ENCODE measurements around the gene CDC42BPA. TPM values are rescaled to one million over a fixed set of nuclear protein-coding genes. Genes with fewer than 3 reads are reported as not detected.
A peak's percentile ranks its signal among the peaks of the same experiment; 100 is the strongest.

Gene CDC42BPA
- total RNA-seq, 2 experiments from 2014 or later, result 3.6 to 3.8 TPM

GRCh38 chr1:226986496-226987178 lies 331.7 kb downstream of the CDC42BPA start:
- Mint-ChIP-seq H3K27me3 (no peaks in the 10 kb centered on the region), H3K4me1 (peaks cover 24% of the 10 kb centered on the region), H3K27ac (no peak overlapping the region), H3K9me3 (no peaks in the 10 kb centered on the region), H3K4me3 (no peak overlapping the region), H3K36me3 (ENCODE audit: low read depth) (peaks cover 4% of the 10 kb centered on the region)
- ChIA-PET CTCF (interaction anchor here (1.5 kb wide), 1 partner anchor 41 kb away, joined by 3 read pairs; no protein-coding TSS in a partner anchor), POLR2A (no interaction called here)
- no peak for DNase-seq

DNA sequence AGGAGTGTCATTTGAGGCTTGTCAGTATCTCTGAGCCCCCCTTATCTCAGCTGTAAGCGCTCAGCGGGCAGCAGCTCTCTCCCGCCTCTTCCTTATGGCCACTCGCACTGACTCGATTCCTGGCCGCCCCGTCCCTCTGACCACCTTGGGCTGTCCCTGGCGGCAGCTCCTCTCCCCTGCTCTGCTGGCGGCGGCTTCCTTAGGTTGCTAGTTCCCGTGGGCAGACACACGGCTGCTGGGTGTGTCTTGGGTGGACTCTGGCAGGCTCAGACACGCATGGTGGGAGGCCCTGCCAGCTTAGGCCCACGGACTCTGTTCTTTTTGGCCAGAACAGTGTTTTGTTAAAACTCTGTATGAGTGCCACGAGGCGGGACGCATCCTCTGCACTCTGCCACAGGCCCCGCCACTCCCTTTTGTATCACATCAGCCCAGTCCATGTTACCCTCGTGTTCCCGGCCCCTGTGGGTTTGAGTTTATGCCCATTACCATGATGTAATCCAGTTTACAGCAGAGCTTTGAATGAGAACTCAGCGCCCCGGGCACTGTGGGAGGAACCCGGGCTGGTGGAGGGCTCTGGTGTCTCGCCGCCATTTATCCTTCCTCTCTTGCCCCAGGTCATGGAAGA lies 332.3 kb downstream of the CDC42BPA start:
- Mint-ChIP-seq H3K4me1 (peaks cover 24% of the 10 kb centered on the region), H3K27ac (no peak overlapping the region), H3K27me3 (no peaks in the 10 kb centered on the region), H3K36me3 (ENCODE audit: low read depth) (peaks cover 4% of the 10 kb centered on the region), H3K4me3 (no peak overlapping the region), H3K9me3 (no peaks in the 10 kb centered on the region)
- DNase-seq, result no peak
- POLR2A ChIA-PET, result no interaction called here
- CTCF ChIA-PET, result no interaction called here

DNA sequence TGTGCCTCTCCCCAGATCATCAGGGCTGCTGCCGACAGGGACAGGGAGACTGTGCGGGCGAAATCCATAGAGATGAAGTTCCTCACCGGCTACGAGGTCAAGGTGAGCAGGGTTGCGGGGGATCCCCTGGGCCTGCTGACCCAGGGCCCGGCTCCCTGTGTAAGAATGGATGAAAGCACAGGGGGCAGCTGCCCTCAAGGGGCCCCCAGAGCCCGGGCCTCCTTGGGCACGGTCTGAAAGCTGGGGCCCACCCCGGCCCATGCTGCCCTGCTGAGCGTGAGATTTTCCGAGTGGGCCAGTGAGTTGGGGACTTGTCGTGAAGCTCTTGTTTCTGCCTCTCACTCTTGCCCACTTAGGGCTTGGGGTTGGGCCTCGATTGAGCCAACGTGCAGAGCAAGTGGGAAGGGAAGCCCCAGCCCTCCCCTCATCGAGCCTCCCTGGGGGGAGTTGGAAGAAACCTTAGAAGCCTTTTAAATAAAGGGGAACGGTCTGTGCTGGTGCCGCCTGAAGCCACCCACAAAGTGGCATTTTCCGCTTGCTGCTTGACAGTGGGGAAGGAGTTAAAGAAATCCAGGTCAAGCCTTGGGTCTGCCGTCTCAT lies 333.0 kb downstream of the CDC42BPA start:
- DNase-seq, result no peak
- Mint-ChIP-seq H3K9me3 (no peaks in the 10 kb centered on the region), H3K36me3 (ENCODE audit: low read depth) (peaks cover 4% of the 10 kb centered on the region), H3K27me3 (no peaks in the 10 kb centered on the region), H3K4me1 (peaks cover 19% of the 10 kb centered on the region), H3K4me3 (no peak overlapping the region), H3K27ac (no peak overlapping the region)
- CTCF ChIA-PET, result no interaction called here
- POLR2A ChIA-PET, result no interaction called here

DNA sequence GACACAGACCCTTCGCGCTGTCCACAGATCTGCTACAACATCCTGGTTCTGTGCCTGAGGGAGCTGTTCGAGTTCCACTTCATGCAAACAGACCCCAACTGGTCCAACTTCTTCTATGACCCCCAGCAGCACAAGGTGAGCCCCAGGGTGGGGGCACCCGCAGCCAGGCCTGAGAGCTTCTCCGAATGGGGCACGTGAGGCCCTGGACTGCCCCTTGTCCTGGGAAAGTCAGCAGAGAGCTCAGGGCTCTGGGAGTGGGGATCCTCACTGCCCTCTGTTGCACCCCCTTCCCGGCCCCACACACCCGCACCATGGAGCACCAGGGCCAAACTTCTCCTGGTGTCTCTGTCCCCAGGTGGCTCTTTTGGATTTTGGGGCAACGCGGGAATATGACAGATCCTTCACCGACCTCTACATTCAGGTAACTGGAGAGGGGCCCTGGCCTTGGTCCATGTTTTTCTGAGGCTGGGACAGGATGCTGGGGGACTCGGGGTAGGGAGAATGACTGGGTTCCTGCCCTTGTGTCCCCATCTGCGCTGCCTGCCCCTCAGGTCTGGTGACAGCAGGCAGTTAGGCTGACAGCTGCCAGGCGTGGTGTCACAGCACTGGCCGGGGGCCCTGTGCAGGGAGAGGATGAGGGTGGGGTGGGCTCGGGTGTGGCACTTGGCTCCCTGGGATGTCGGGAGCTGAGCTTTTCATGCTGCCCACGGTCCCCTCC lies 333.6 kb downstream of the CDC42BPA start:
- no peaks in the 10 kb centered on the region for H3K27me3 Mint-ChIP-seq
- H3K27ac Mint-ChIP-seq, result no peak overlapping the region
- H3K4me1 Mint-ChIP-seq, result peaks cover 12% of the 10 kb centered on the region
- peaks cover 4% of the 10 kb centered on the region for H3K36me3 Mint-ChIP-seq (ENCODE audit: low read depth)
- no peaks in the 10 kb centered on the region for H3K9me3 Mint-ChIP-seq
- no peak overlapping the region for H3K4me3 Mint-ChIP-seq
- no peak for DNase-seq
- CTCF ChIA-PET, result no interaction called here
- POLR2A ChIA-PET, result no interaction called here

GRCh38 chr1:226983992-226984364 lies 334.3 kb downstream of the CDC42BPA start:
- Mint-ChIP-seq H3K36me3 (ENCODE audit: low read depth) (peaks cover 4% of the 10 kb centered on the region), H3K27ac (no peak overlapping the region), H3K27me3 (no peaks in the 10 kb centered on the region), H3K4me3 (no peak overlapping the region), H3K9me3 (no peaks in the 10 kb centered on the region), H3K4me1 (peaks cover 5% of the 10 kb centered on the region)
- POLR2A ChIA-PET, result no interaction called here
- CTCF ChIA-PET, result no interaction called here
- DNase-seq, result no peak

- CTCF ChIA-PET, result interaction anchor here (0.7 kb wide), 1 partner anchor 18 kb away, joined by 4 read pairs; no protein-coding TSS in a partner anchor
- H3K9me3 Mint-ChIP-seq, result no peaks in the 10 kb centered on the region
- no peaks in the 10 kb centered on the region for H3K27me3 Mint-ChIP-seq
- POLR2A ChIA-PET, result no interaction called here
- peaks cover 4% of the 10 kb centered on the region for H3K36me3 Mint-ChIP-seq (ENCODE audit: low read depth)
- H3K4me1 Mint-ChIP-seq, result peaks cover 3% of the 10 kb centered on the region
- no peak for DNase-seq
- H3K27ac Mint-ChIP-seq, result peak overlapping the region; percentile 13
- H3K4me3 Mint-ChIP-seq, result no peak overlapping the region
Observed at GRCh38 chr1:226983247-226983991, 334.9 kb downstream of the CDC42BPA start.

DNA sequence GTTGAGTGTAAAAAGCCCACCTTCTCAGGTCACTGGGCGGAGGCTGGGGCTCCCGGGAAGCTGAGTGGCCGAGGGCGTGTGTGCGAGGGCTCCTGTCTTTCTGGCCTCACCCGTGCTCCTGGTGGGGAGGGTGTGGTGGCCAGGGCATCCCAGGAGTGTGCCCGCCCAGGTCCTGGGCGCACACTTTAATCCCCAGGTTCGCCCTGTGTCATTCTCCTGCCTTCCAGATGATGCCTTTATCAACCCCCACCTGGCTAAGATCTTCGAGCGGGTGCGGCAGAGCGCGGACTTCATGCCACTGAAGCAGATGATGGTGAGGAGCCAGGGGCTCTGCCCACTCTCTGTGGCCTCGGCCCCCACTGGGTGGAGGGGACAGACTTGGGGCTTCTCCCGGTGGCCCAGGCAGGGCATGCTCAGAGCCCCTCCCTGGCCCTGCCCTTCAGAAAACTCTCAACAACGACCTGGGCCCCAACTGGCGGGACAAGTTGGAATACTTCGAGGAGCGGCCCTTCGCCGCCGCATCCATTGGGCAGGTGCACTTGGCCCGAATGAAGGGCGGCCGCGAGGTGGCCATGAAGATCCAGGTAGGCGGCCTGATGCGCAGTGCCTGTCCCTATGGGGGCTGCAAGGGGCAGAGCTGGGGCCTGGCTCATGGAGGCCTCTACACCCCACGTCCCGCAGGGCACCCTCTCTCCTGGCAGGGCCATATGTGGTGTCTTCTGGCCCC lies 335.7 kb downstream of the CDC42BPA start:
- H3K27ac Mint-ChIP-seq, result peak overlapping the region; percentile 13
- CTCF ChIA-PET, result no interaction called here

DNA sequence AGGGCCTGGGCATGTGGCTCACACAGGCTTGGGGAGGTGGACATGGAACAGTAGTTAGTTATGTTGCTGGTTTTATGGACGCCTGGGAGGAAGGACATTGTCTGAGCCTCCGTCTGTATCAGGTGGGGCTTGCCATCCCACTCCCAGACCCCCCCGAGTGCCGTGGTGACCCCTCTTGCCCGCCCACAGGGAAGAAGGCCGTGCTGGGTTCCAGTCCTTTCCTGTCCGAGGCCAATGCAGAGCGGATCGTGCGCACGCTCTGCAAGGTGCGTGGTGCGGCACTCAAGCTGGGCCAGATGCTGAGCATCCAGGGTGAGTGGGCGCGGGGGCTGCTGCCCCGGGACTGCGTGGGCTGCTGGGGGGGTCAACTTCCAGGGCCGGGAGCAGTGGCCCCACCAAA lies 336.5 kb downstream of the CDC42BPA start:
- Mint-ChIP-seq H3K27me3 (no peaks in the 10 kb centered on the region), H3K9me3 (no peaks in the 10 kb centered on the region), H3K4me3 (no peak overlapping the region), H3K4me1 (no peaks in the 10 kb centered on the region), H3K36me3 (ENCODE audit: low read depth) (peaks cover 2% of the 10 kb centered on the region), H3K27ac (no peak overlapping the region)
- POLR2A ChIA-PET, result no interaction called here
- CTCF ChIA-PET, result no interaction called here
- DNase-seq, result no peak

More for the DNA sequence above, 335.7 kb downstream of the CDC42BPA start:
- no peak overlapping the region for H3K4me3 Mint-ChIP-seq
- POLR2A ChIA-PET, result no interaction called here
- peaks cover 4% of the 10 kb centered on the region for H3K36me3 Mint-ChIP-seq (ENCODE audit: low read depth)
- no peaks in the 10 kb centered on the region for H3K4me1 Mint-ChIP-seq
- H3K27me3 Mint-ChIP-seq, result no peaks in the 10 kb centered on the region
- no peaks in the 10 kb centered on the region for H3K9me3 Mint-ChIP-seq
- no peak for DNase-seq

- ChIA-PET POLR2A (no interaction called here), CTCF (no interaction called here)
- H3K9me3 Mint-ChIP-seq, result no peaks in the 10 kb centered on the region
- H3K36me3 Mint-ChIP-seq (ENCODE audit: low read depth), result no peaks in the 10 kb centered on the region
- no peaks in the 10 kb centered on the region for H3K27me3 Mint-ChIP-seq
- no peaks in the 10 kb centered on the region for H3K4me1 Mint-ChIP-seq
- no peak overlapping the region for H3K27ac Mint-ChIP-seq
- H3K4me3 Mint-ChIP-seq, result no peak overlapping the region
- no peak for DNase-seq
Observed at GRCh38 chr1:226981386-226981817, 336.9 kb downstream of the CDC42BPA start.

DNA sequence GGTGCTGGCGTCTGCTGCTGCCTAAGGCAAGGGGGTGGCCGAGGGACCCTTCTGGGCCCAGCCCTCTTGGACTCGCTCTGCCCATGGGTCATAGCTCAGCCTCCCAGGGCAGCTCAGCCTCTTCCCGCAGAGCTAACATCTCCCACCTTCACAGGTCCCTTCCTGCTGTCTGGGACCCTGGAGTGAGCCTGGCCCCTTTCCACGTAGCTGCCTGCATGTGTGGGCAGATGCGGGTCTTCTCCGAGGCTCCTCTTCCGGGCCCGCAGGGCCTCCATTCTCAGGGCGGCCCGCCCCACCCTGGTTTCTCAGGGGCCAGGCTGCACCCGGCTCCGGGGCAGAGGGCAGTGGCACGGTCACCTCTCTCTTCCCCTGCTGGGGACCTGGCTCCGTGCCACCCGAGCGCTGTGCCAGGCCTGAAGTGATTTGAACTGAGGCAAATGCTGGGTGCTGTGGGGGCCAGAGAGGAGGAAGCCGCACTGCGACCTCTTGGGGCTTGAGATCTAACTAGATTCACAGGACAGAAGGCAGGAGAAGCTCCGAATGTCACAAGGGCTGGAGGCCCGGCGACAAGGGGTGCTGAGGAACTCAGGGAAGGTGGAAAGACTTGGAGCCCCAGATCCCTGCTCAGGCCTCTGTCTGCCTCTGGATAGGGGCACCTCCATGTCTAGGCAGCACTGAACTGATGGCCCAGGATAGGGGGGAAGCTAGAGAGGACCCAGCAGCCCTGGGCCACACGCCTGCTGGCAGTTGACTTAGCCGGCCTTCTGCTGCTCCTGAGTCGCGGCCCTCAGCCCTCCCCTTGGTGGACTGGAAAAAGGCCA lies 337.5 kb downstream of the CDC42BPA start:
- no peak overlapping the region for H3K4me3 Mint-ChIP-seq
- ChIA-PET POLR2A (no interaction called here), CTCF (no interaction called here)
- no peaks in the 10 kb centered on the region for H3K27me3 Mint-ChIP-seq
- H3K9me3 Mint-ChIP-seq, result no peaks in the 10 kb centered on the region
- no peaks in the 10 kb centered on the region for H3K36me3 Mint-ChIP-seq (ENCODE audit: low read depth)
- H3K27ac Mint-ChIP-seq, result no peak overlapping the region
- no peak for DNase-seq
- no peaks in the 10 kb centered on the region for H3K4me1 Mint-ChIP-seq

DNA sequence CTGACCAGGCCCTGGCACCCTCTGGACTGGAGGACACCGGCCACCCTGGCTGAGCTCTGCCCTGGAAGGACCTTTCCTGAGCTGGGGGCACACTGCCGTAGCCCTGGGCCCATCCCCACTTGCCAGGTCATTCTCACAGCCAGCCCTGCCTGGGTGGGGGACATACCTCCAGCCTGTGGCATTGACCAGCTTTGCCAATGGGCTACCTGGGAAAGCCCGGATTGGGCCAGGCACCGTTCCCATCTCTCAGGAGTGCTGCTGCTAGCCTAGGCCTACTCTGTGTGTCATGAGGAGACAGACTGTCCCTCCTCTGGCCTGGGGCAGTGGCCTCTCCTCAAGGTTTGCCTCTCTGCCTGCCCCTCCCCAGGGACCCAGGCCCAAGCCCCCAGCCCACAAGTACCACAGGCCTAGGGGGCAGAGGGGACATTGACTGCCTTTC lies 338.2 kb downstream of the CDC42BPA start:
- no peaks in the 10 kb centered on the region for H3K9me3 Mint-ChIP-seq
- no peak overlapping the region for H3K27ac Mint-ChIP-seq
- CTCF ChIA-PET, result interaction anchor here (1.3 kb wide), 1 partner anchor 10 kb away, joined by 4 read pairs; no protein-coding TSS in a partner anchor
- POLR2A ChIA-PET, result no interaction called here
- no peak for DNase-seq
- no peak overlapping the region for H3K4me3 Mint-ChIP-seq
- H3K27me3 Mint-ChIP-seq, result no peaks in the 10 kb centered on the region
- H3K4me1 Mint-ChIP-seq, result no peaks in the 10 kb centered on the region
- no peaks in the 10 kb centered on the region for H3K36me3 Mint-ChIP-seq (ENCODE audit: low read depth)
